Measurements from ENCODE around the gene TPX2.

DNA sequence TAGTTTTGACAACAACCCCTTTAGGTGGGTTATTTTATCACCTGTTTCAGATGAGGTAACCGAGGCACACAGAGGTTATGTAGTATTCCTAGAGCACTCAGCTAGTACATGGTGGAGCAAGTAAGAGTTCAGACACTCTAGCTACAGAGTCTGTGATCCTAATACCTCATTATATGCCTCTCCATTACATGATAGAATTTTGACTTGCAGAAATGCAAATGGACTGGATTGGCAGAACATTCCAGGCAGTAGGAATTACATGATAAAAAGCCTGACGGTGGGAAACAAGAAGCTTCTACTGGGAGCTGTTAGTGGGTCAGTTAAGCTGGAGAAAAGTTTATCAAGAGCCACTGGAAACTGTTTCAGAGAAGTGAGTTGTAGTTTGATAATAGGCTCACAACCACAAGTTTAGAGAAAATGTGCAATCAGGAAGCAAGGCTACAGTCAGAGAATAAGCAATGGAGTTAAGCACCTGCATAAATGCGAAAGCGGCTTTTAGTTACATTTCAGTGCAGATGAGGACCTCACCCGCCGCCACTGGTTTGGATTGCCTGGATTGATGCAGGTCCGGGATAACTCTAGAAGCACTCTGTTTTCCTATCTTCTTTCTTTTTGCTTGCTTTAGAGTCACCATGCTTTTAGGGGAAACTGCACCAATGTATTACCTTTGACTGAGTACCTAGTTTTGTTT is 45.4 kb downstream of the TPX2 start:
- TF ChIP-seq, protein P1, sequence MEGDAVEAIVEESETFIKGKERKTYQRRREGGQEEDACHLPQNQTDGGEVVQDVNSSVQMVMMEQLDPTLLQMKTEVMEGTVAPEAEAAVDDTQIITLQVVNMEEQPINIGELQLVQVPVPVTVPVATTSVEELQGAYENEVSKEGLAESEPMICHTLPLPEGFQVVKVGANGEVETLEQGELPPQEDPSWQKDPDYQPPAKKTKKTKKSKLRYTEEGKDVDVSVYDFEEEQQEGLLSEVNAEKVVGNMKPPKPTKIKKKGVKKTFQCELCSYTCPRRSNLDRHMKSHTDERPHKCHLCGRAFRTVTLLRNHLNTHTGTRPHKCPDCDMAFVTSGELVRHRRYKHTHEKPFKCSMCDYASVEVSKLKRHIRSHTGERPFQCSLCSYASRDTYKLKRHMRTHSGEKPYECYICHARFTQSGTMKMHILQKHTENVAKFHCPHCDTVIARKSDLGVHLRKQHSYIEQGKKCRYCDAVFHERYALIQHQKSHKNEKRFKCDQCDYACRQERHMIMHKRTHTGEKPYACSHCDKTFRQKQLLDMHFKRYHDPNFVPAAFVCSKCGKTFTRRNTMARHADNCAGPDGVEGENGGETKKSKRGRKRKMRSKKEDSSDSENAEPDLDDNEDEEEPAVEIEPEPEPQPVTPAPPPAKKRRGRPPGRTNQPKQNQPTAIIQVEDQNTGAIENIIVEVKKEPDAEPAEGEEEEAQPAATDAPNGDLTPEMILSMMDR (optimal IDR thresholded peaks at IDR 0.05 in 1 of 3, IDR thresholded peaks at IDR 0.05 in 1 of 3, conservative IDR thresholded peaks at IDR 0.05 in 1 of 3; ENCODE audit: extremely low read depth in 1 of 3, insufficient read depth in 2 of 3, low read length in 3 of 3): no peak
- TF ChIP-seq EZH2 (IDR thresholded peaks at IDR 0.05; ENCODE audit: low read length): no peak

Measured in keratinocyte (primary cell).